ENCODE measurements around the gene TM9SF1. TPM values are rescaled to one million over a fixed set of nuclear protein-coding genes. Genes with fewer than 3 reads are reported as not detected.

TM9SF1 gene
- total RNA-seq, 2 donors from 2014 or later: 22.3 to 22.6 TPM

DNA sequence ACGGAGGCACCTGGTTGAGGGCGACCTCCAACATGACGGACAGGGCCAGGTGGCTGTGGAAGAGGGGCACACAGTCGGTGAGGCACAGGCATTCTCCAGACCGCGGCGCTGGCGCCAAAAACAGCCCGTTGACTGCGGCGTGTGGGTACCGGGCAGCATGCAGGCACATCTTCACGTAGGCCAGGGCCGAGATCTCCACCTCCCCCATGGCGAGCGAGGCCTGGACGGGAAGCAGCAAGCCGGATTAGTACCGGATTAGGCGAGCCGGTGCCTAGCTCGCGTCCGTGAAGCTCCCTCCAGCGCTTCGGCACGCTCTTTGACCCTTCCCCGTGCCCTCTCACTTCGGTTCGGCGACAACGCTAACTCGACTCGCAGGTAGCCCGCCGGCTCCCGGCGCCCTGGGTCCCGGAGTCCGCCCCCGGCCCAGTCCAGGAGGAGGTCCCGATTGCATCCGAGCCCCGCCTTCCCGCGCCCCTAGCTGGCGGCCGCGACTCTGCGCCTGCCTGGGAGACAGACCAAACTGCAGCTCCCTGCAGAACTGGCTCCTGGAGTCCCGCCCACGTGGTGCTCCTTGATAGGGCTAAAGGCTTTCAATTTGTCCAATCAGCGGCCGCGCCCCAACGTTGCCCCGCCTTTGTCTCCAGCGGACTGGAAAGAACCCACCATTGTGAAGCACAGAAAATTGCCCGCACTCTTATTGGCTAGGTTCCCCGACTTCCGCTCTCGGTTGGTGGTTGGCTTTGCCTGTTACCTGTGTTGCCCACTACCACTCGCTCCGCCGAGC lies 54.0 kb downstream of the TM9SF1 start, which contains the start of gene EMC9:
Gene EMC9, minus strand, starts transcription at position 495 of the 784 bp plus-strand sequence. Its CDS starts 287 bp downstream, at position 208.
- Mint-ChIP-seq H3K4me3 (peak within 1 kb of the TSS; percentile 93), H3K27me3 (no peaks in the 10 kb centered on the region), H3K4me1 (peaks cover 50% of the 10 kb centered on the region), H3K27ac (peak within 1 kb of the TSS; percentile 86), H3K36me3 (ENCODE audit: low read depth) (peaks cover 2% of the 10 kb centered on the region)
- H3K9me3 ChIP-seq (ENCODE audit: control insufficient read depth, low read length, poor library complexity, severe bottlenecking): no peaks in the 10 kb centered on the region
- DNase-seq: peak; percentile 98 to 99 (median 98)
- ATAC-seq: peak; percentile 91

DNA sequence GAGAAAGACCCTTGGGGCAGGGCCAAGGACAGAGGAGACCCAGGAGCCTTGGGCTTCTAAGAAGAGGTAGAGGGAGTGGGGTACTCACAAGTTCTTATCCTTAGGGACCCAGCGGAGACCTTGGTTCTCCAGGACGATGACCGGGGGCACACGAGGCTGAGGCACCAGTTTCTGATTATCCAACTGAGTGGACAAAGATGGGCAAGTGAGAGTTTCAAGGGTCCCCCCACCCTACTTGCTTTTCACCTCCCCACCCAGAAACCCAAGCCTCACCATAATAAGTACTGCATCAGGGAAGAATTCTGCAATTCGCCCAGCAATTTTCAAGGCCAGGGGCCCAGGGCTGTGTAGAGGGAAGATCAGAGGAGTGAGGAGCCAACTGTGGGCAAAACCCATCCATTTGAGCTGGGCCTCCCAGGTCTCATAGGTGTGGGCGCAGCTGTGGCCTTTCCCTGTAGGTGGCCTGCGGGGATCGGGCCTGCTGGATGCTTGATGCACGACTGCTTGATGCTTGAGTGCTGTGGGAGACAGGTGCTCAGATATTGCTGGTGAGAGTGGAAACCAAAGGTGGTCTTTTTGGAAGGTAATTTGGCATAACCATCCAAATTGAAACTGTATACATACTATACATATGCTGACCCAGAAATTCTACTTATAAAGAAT lies 55.8 kb downstream of the TM9SF1 start:
- Mint-ChIP-seq H3K4me3 (peak overlapping the region; percentile 64), H3K27ac (peak overlapping the region; percentile 43), H3K36me3 (ENCODE audit: low read depth) (peaks cover 2% of the 10 kb centered on the region), H3K4me1 (peaks cover 45% of the 10 kb centered on the region), H3K27me3 (no peaks in the 10 kb centered on the region)
- H3K9me3 ChIP-seq (ENCODE audit: control insufficient read depth, low read length, poor library complexity, severe bottlenecking): no peaks in the 10 kb centered on the region
- DNase-seq (no peak), ATAC-seq (no peak)

Other genes starting within 250 kb of the TM9SF1 start
- 10 to 100 TPM in 1 of 2 donors, 1 to 10 TPM in 1; 7.6 to 13.4 TPM for gene DHRS4, start 241.7 kb downstream of the TM9SF1 start, total RNA-seq
- 1 to 10 TPM; 9.9 to 10.0 TPM for gene DHRS4L2, start 206.5 kb downstream of the TM9SF1 start, total RNA-seq
- under 1 TPM in 1 of 2 donors, not detected in 1; 0.31 TPM for gene CARMIL3, start 143.4 kb downstream of the TM9SF1 start, total RNA-seq
- gene CPNE6, start 123.9 kb downstream of the TM9SF1 start, total RNA-seq: not detected
- gene PCK2, start 101.1 kb downstream of the TM9SF1 start, total RNA-seq: 10 to 100 TPM; 14.2 to 15.5 TPM
- gene DCAF11, start 80.7 kb downstream of the TM9SF1 start, total RNA-seq: 10 to 100 TPM; 75.5 to 86.1 TPM
- gene NRL, start 80.5 kb downstream of the TM9SF1 start, total RNA-seq: 1 to 10 TPM; 2.2 to 3.2 TPM
- gene FITM1, start 64.8 kb downstream of the TM9SF1 start, total RNA-seq: 1 to 10 TPM; 1.4 to 1.9 TPM
- 100 to 1,000 TPM; 235 to 257 TPM for gene PSME1, start 59.2 kb downstream of the TM9SF1 start, total RNA-seq
- 1 to 10 TPM; 8.3 to 9.7 TPM for gene EMC9, start 53.9 kb downstream of the TM9SF1 start, total RNA-seq
- 100 to 1,000 TPM; 134 to 141 TPM for gene PSME2, start 48.8 kb downstream of the TM9SF1 start, total RNA-seq
- gene RNF31, start 47.9 kb downstream of the TM9SF1 start, total RNA-seq: 10 to 100 TPM; 85.8 to 98.3 TPM
- 100 to 1,000 TPM; 172 to 230 TPM for gene IRF9, start 34.2 kb downstream of the TM9SF1 start, total RNA-seq
- gene REC8, start 23.4 kb downstream of the TM9SF1 start, total RNA-seq: 10 to 100 TPM; 66.3 to 94.8 TPM
- 10 to 100 TPM; 46.6 to 47.3 TPM for gene IPO4, start 6.6 kb downstream of the TM9SF1 start, total RNA-seq
- under 1 TPM; 0.27 to 0.55 TPM for gene TSSK4, start 10.3 kb upstream of the TM9SF1 start, total RNA-seq
- 10 to 100 TPM; 69.9 to 77.2 TPM for gene CHMP4A, start 18.0 kb upstream of the TM9SF1 start, total RNA-seq
- gene MDP1, start 20.6 kb upstream of the TM9SF1 start, total RNA-seq: 1 to 10 TPM; 4.0 to 5.9 TPM
- 10 to 100 TPM; 90.0 to 99.5 TPM for gene NEDD8, start 36.9 kb upstream of the TM9SF1 start, total RNA-seq
- gene GMPR2, start 37.5 kb upstream of the TM9SF1 start, total RNA-seq: 10 to 100 TPM; 37.0 to 44.0 TPM
- 100 to 1,000 TPM; 106 to 107 TPM for gene TINF2, start 47.2 kb upstream of the TM9SF1 start, total RNA-seq
- 1 to 10 TPM; 3.4 to 4.3 TPM for gene TGM1, start 67.7 kb upstream of the TM9SF1 start, total RNA-seq
- gene RABGGTA, start 76.2 kb upstream of the TM9SF1 start, total RNA-seq: 10 to 100 TPM; 54.4 to 72.1 TPM
- 10 to 100 TPM; 24.0 to 27.0 TPM for gene DHRS1, start 104.3 kb upstream of the TM9SF1 start, total RNA-seq
- gene NOP9, start 104.4 kb upstream of the TM9SF1 start, total RNA-seq: 10 to 100 TPM; 25.7 to 27.7 TPM
- 10 to 100 TPM; 14.5 to 16.8 TPM for gene CIDEB, start 112.5 kb upstream of the TM9SF1 start, total RNA-seq
- 10 to 100 TPM; 17.3 to 23.3 TPM for gene LTB4R2, start 114.7 kb upstream of the TM9SF1 start, total RNA-seq
- 10 to 100 TPM; 21.5 to 23.1 TPM for gene LTB4R, start 116.1 kb upstream of the TM9SF1 start, total RNA-seq
- 1 to 10 TPM; 5.4 to 7.9 TPM for gene ADCY4, start 139.6 kb upstream of the TM9SF1 start, total RNA-seq
- gene RIPK3, start 144.6 kb upstream of the TM9SF1 start, total RNA-seq: 10 to 100 TPM; 22.7 to 26.1 TPM
- not detected for gene NFATC4, start 172.7 kb upstream of the TM9SF1 start, total RNA-seq
- gene NYNRIN, start 203.6 kb upstream of the TM9SF1 start, total RNA-seq: under 1 TPM in 1 of 2 donors, not detected in 1; 0.22 TPM
- gene CBLN3, start 234.2 kb upstream of the TM9SF1 start, total RNA-seq: 1 to 10 TPM; 4.2 to 6.0 TPM
- 100 to 1,000 TPM; 118 to 128 TPM for gene KHNYN, start 234.5 kb upstream of the TM9SF1 start, total RNA-seq
- gene SDR39U1, start 247.3 kb upstream of the TM9SF1 start, total RNA-seq: 10 to 100 TPM; 64.3 to 82.6 TPM

Data from T-helper 17 cell (primary cell).